Keratinocyte (primary cell): Measurements from ENCODE around the gene CAMSAP3. TPM values are rescaled to one million over a fixed set of nuclear protein-coding genes. Genes with fewer than 3 reads are reported as not detected.

Source experiments
- DNase-seq: peaks from one replicate; pipeline ENCODE4 v3.0.0-alpha.2; 2011; ENCODE audit warnings: low read depth, missing footprints, low spot score
- FAIRE-seq: peaks from 2 replicates; lab custom pipeline; 2011; peaks lifted over from hg19 to GRCh38; lab: Jason Lieb, UNC
- H2AFZ ChIP-seq: 2 replicates; pipeline ENCODE4 v1.6.0; 2012; ENCODE audit warnings: low read length, control low read depth, inconsistent platforms; ENCODE audit not compliant: control insufficient read depth
- H3K27ac ChIP-seq: 2 replicates; pipeline ENCODE4 v1.5.1; 2011; ENCODE audit warnings: low read length; ENCODE audit not compliant: control insufficient read depth, insufficient read depth
- H3K27me3 ChIP-seq: 3 replicates; pipeline ENCODE4 v1.6.0; 2011; ENCODE audit warnings: low read length; ENCODE audit not compliant: control insufficient read depth, insufficient read depth; ENCODE audit errors: extremely low read depth
- H3K36me3 ChIP-seq, 2 experiments: 2 replicates in 1 of 2; 3 replicates in 1 of 2; pipeline ENCODE4 v1.5.1; 2011; ENCODE audit warnings: low read length in 2 of 2, mild to moderate bottlenecking in 1 of 2; ENCODE audit not compliant: control insufficient read depth in 2 of 2, insufficient read depth in 2 of 2; ENCODE audit errors: extremely low read depth in 1 of 2
- H3K4me1 ChIP-seq: 3 replicates; pipeline ENCODE4 v1.5.1; 2011; ENCODE audit warnings: low read length; ENCODE audit not compliant: control insufficient read depth, insufficient read depth; ENCODE audit errors: extremely low read depth
- H3K4me2 ChIP-seq: 3 replicates; pipeline ENCODE4 v1.6.0; 2011; ENCODE audit warnings: low read depth, low read length; ENCODE audit not compliant: control insufficient read depth, insufficient read depth; ENCODE audit errors: extremely low read depth
- H3K4me3 ChIP-seq, 3 experiments: fragments of 200-600 bp in 1 of 3; sonication (generic) in 1 of 3; 2 replicates in 2 of 3; 3 replicates in 1 of 3; pipeline ENCODE4 v1.5.1; 2011 to 2016; ENCODE audit warnings: low read length in 3 of 3, mild to moderate bottlenecking in 3 of 3, control low read depth in 2 of 3, inconsistent platforms in 1 of 3, low read depth in 1 of 3, mixed read lengths in 1 of 3, mixed run types in 1 of 3, moderate library complexity in 1 of 3; ENCODE audit not compliant: control insufficient read depth in 2 of 3, insufficient read depth in 2 of 3; ENCODE audit errors: extremely low read depth in 1 of 3
- H3K79me2 ChIP-seq: 2 replicates; pipeline ENCODE4 v1.6.0; 2012; ENCODE audit warnings: low read length; ENCODE audit not compliant: control insufficient read depth, insufficient read depth
- H3K9ac ChIP-seq: 3 replicates; pipeline ENCODE4 v1.6.0; 2011; ENCODE audit warnings: low read length; ENCODE audit not compliant: control insufficient read depth, insufficient read depth; ENCODE audit errors: extremely low read depth
- H3K9me1 ChIP-seq: 3 replicates; pipeline ENCODE4 v1.6.0; 2011; ENCODE audit warnings: low read length; ENCODE audit not compliant: control insufficient read depth, insufficient read depth; ENCODE audit errors: extremely low read depth
- H3K9me3 ChIP-seq: 2 replicates; pipeline ENCODE4 v1.5.1; 2012; ENCODE audit warnings: low read depth, low read length; ENCODE audit not compliant: control insufficient read depth
- H4K20me1 ChIP-seq: 3 replicates; pipeline ENCODE4 v1.6.0; 2011; ENCODE audit warnings: low read length; ENCODE audit not compliant: control insufficient read depth, insufficient read depth; ENCODE audit errors: extremely low read depth
- CTCF ChIP-seq, 3 experiments: IDR thresholded peaks in 1 of 3; conservative IDR thresholded peaks in 1 of 3; optimal IDR thresholded peaks in 1 of 3; 2 replicates in 2 of 3; 3 replicates in 1 of 3; pipeline versions ENCODE3 to v1.5.1; 2011; ENCODE audit warnings: low read length in 3 of 3, mild to moderate bottlenecking in 3 of 3, moderate library complexity in 2 of 3, control low read depth in 1 of 3, inconsistent platforms in 1 of 3; ENCODE audit not compliant: insufficient read depth in 2 of 3; ENCODE audit errors: extremely low read depth in 1 of 3
- EZH2 ChIP-seq: IDR thresholded peaks from one replicate; pipeline ENCODE4 v1.6.1; 2012; ENCODE audit warnings: inconsistent platforms, mild to moderate bottlenecking, low read length, moderate library complexity
- dilution Hi-C: fragments of 300-500 bp; cut with MboI; formaldehyde crosslinking; loops from one replicate; pipeline ENCODE4 v1.7.0; 2020; ENCODE audit warnings: low sequenced_read_pairs; ENCODE audit not compliant: extremely low pct_ligation_motif_present
- polyA plus RNA-seq, 5 experiments: library from polyadenylated mRNA; depleted of rRNA in 3 of 5; stranded (reverse) in 3 of 5; stranded (forward) in 1 of 5; unstranded in 1 of 5; fragments of >200 nt; gene quantifications; 1 replicate in 1 of 5; 2 replicates in 3 of 5; 3 replicates in 1 of 5; pipeline versions ENCODE4 v1.2.1 to v1.2.3, GENCODE V29; 2011 to 2012; ENCODE audit warnings: missing spikeins in 2 of 5, low read depth in 1 of 5, low replicate concordance in 1 of 5

CAMSAP3 gene
- polyA plus RNA-seq, 1 donor (not counting 4 experiments of a cell fraction or from before 2014, with no cell fraction given): 2.4 TPM

GRCh38 chr19:7550169-7550770 lies 45.4 kb upstream of the CAMSAP3 start:
- no peaks in the 10 kb centered on the region for H3K9me3 ChIP-seq
- no peak overlapping the region for H3K9ac ChIP-seq
- no peaks in the 10 kb centered on the region for H3K4me1 ChIP-seq
- H3K27me3 ChIP-seq: no peaks in the 10 kb centered on the region
- FAIRE-seq (no peak), DNase-seq (no peak)
- no peak overlapping the region for H3K4me2 ChIP-seq
- no peak overlapping the region for H3K4me3 ChIP-seq
- TF ChIP-seq CTCF (optimal IDR thresholded peaks at IDR 0.05 in 1 of 3, IDR thresholded peaks at IDR 0.05 in 1 of 3, conservative IDR thresholded peaks at IDR 0.05 in 1 of 3; ENCODE audit: extremely low read depth in 1 of 3, insufficient read depth in 2 of 3, low read length in 3 of 3): no peak
- no peak for TF ChIP-seq EZH2
- peaks cover 7 to 9% of the 10 kb centered on the region in 2 experiments for H3K36me3 ChIP-seq
- H3K27ac ChIP-seq: no peak overlapping the region
- H3K79me2 ChIP-seq: no peaks in the 10 kb centered on the region
- dilution Hi-C loops: no loop called here
- H4K20me1 ChIP-seq: no peaks in the 10 kb centered on the region
- no peak overlapping the region for H2AFZ ChIP-seq
- H3K9me1 ChIP-seq: no peaks in the 10 kb centered on the region

- Histone ChIP-seq H3K9me1 (no peaks in the 10 kb centered on the region), H3K4me1 (no peaks in the 10 kb centered on the region), H3K9me3 (no peaks in the 10 kb centered on the region), H3K36me3 (peaks cover 10 to 15% of the 10 kb centered on the region in 2 experiments), H3K4me2 (no peak overlapping the region), H3K9ac (no peak overlapping the region), H4K20me1 (no peaks in the 10 kb centered on the region), H3K4me3 (no peak overlapping the region), H3K27me3 (no peaks in the 10 kb centered on the region), H3K27ac (no peak overlapping the region), H2AFZ (no peak overlapping the region), H3K79me2 (no peaks in the 10 kb centered on the region)
- dilution Hi-C loops: no loop called here
- FAIRE-seq (no peak), DNase-seq (no peak)
- TF ChIP-seq CTCF (optimal IDR thresholded peaks at IDR 0.05 in 1 of 3, IDR thresholded peaks at IDR 0.05 in 1 of 3, conservative IDR thresholded peaks at IDR 0.05 in 1 of 3; ENCODE audit: extremely low read depth in 1 of 3, insufficient read depth in 2 of 3, low read length in 3 of 3) (no peak), EZH2 (no peak)
Observed at GRCh38 chr19:7550987-7551761, 44.5 kb upstream of the CAMSAP3 start.
